GM18861 (cell line): ENCODE results near the gene INPP5A.

Experiments used
- ATAC-seq: cut with Tn5 transposase; IDR thresholded peaks from one replicate; pipeline ENCODE4 v1.9.1; 2021; ENCODE audit not compliant: unreplicated experiment

The INPP5A gene

GRCh38 chr10:132534391-132535064, 3.1 kb upstream of the INPP5A start:
- ATAC-seq, result no peak

DNA sequence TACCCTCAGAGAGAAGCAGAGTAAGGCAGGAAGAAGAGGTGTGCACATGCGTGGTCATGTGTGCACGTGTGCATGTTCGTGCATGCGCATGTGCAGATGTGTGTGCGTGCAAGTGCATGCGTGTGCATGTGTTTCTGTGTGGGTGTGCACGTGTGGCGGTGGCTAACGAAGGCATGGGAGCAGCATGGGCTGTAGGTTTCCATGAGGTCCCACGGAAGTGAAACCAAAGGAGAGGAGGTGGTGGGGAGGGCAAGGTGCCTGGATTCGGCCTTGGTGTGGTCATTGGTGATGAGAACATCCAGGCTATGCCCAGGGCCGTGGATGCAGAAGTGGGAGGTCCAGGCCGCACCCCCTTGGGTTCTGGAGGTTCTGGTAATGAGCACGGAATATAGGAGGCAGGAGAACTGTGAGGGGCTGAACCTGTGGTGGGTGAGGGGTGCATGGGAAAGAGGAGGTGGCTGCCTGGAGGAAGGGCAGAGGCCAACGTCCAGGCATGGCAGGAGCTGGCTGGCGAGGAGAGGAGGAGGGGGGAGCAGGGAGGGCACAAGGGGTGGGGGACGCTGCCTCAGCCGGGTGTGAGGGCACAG, 2.4 kb upstream of the INPP5A start:
- ATAC-seq, result no peak

DNA sequence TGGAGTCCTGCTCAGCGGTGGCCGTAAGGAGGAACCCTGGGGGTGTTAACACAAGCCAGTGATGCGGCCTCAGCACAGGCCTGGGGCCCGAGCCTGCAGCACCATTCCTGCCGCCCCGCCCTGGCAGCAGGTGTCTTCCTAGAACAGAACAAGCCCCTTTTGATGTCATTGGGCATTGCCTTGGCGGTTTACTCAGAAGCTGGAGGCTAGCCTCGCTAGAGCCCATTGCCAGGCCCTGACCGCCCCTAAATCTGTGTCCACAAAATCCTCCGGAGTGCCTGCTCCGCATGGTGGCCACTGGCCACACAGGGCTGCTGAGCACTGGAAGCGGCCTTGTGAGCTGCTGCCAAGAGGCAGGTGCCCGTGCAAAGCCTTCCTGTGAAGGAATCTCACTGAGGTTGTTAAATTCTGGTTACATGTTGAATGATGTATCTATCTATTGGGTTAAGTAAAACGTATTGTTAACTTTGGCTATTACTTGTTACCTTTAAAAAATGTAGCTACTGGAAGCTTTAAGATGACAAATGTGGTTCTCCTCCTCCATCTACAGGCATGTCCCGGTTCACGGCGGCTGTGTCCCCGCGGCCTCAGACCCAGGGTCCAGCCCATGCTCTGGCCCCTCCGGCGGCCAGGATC, 1.2 kb upstream of the INPP5A start:
- peak; percentile 1 for ATAC-seq

GRCh38 chr10:132536877-132537683, 507 bp upstream of the INPP5A start:
- ATAC-seq, result peak; percentile 75

GRCh38 chr10:132538031-132538789, 623 bp downstream of the INPP5A start:
- no peak for ATAC-seq

- no peak for ATAC-seq
Observed at GRCh38 chr10:132538790-132539421, 1.3 kb downstream of the INPP5A start.

DNA sequence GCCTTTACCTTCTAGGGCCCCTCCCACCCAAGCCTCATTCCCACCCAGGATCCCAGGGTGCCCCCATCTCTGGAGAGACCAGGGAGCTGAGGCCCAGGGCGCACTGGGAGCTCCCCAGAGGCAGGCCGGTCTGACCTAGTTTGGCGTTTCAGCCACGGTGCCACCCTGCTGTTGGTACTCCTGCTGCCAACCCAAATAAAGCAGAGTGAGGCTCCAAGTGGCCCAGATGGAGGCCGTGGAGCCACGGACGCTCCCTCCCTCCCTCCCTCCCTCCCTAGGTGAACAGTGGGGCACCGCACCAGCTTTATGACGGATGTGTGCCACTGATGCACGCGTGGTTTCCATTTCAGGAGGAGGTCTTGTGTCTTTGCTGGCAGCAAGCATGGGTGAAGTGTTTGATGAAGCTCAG, 1.8 kb downstream of the INPP5A start:
- ATAC-seq, result no peak

DNA sequence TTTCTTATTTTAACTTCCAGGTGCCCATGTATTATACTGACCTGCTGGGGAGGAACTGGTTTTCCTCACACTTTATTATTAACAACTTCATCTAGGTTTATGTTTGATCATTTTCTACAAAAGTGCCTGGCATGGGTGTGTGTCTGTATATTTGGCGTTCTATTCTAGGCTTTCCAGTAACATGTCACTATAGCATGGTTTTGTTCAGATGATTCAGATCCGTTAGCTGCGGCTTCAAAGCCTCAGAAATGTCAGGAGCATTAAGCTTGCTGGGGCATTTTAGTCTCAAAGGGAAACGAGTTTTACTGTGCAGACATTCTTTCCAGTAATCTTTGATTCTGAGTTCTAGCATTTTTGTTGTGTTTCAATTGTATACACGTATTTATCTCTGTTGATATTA, 2.3 kb downstream of the INPP5A start:
- no peak for ATAC-seq

GRCh38 chr10:132540456-132540855, 2.9 kb downstream of the INPP5A start:
- no peak for ATAC-seq

- no peak for ATAC-seq
Observed at GRCh38 chr10:132541129-132541528, 3.5 kb downstream of the INPP5A start.

DNA sequence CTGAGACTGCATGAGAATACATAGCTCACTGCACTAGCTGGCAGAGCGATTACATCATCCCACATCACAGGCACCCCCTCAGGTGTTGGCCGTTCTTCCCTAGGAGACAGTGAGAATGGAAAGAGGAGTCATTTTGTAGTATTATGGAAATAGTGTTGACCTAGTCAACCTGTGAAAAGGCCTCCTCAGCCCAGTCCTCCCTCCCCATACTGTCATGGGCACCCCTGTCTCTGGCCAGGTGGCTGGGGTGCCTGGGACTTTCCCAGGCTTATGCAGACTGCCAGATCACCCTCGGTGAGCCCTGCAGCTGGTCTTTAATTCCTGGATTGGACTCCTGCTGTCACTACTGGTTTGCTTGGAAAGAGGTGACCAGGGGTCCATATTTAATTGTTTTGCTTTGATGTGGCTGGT, 4.0 kb downstream of the INPP5A start:
- no peak for ATAC-seq

- no peak for ATAC-seq
Observed at GRCh38 chr10:132542086-132542775, 4.6 kb downstream of the INPP5A start.

GRCh38 chr10:132542819-132543218, 5.2 kb downstream of the INPP5A start:
- ATAC-seq, result no peak

DNA sequence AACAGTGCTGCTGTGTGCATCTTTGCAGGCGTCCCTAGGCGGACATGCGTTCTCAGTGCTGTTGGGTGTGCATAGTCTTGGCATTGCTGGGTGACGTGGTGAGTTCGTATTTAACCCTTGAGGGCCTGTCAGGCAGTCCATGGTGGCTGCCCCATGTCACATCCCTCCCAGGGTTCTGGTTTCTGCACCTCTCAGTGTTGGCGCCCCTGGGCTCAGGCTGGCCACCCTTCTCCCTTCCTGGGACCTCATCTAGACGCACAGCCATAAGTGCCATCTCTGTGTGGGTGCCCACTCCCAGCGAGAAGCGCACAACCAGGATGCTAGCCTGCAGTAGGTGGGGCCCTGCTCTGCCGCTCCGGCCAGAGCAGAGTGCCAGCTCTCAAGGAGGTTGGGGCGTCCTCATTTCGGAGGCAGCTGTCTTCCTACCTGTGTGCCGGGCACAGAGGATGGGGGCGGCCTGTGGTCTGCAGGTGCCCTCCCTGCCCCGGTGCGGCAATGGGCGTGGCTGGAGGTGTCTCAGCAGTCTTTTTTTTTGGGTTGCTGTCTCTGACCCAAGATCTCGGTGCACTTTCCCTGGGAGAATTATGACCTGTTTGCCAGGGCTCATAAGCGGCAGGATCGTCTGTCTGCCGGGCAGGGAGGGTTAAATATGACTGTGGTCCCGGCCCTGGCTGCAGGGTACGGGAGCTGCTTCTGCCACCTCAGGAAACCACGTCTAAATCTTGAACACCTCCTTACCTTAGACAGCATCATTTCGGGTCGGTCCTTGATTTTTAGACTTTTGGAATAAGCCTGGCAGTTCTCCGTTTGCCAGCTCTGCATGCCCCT, 6.5 kb downstream of the INPP5A start:
- ATAC-seq, result no peak

- ATAC-seq, result no peak
Observed at GRCh38 chr10:132544744-132545658, 7.4 kb downstream of the INPP5A start.

DNA sequence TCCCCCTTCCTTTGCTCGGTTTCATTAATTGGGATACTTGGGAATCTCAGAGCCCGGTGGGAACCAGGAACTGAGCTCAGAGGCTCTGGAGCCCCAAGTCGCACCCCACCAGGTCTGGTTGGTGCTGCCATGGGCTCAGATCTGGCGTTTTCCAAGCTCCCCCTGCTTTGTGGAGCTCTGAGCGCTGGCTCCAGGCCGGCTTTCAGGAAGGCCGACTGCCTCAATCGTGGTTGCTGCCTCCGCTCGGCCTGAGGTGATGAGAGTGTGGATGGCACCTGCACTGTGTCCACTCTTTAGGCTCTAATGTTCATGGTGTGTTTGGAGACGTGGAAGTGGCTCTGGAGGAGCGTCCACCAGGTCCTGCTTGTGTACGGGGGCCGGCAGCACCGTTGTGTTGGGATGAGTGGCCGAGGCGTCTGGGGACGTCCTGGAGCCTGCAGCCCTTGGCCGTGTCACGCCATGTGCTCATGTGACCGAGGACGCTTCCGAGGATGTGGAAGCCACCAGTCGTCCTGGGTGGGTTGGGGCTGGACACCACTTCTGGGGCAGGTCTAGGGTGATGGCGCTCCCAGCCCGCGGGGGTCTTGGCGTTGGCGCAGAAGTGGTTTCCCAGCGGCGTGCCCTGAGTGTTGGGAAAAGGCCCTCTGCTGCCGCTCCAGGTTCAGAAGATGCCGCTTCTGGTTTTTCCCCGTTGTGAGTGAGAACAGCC, 8.2 kb downstream of the INPP5A start:
- ATAC-seq, result no peak
